ENCODE measurements around the gene APOA5. TPM values are rescaled to one million over a fixed set of nuclear protein-coding genes. Genes with fewer than 3 reads are reported as not detected.

The APOA5 gene
- total RNA-seq, 3 donors from 2014 or later, result not detected

DNA sequence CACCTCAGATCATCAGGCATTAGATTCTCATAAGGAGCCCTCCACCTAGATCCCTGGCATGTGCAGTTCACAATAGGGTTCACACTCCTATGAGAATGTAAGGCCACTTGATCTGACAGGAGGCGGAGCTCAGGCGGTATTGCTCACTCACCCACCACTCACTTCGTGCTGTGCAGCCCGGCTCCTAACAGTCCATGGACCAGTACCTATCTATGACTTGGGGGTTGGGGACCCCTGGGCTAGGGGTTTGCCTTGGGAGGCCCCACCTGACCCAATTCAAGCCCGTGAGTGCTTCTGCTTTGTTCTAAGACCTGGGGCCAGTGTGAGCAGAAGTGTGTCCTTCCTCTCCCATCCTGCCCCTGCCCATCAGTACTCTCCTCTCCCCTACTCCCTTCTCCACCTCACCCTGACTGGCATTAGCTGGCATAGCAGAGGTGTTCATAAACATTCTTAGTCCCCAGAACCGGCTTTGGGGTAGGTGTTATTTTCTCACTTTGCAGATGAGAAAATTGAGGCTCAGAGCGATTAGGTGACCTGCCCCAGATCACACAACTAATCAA lies 40.2 kb upstream of the APOA5 start:
- H3K4me1 Mint-ChIP-seq (ENCODE audit: low read depth), result peaks cover 8% of the 10 kb centered on the region
- H3K36me3 Mint-ChIP-seq (ENCODE audit: insufficient read depth), result no peaks in the 10 kb centered on the region
- no peak for ATAC-seq
- H3K27me3 Mint-ChIP-seq (ENCODE audit: low read depth), result no peaks in the 10 kb centered on the region
- no peak for DNase-seq
- H3K9me3 Mint-ChIP-seq, result no peaks in the 10 kb centered on the region
- no peak overlapping the region for H3K4me3 Mint-ChIP-seq

DNA sequence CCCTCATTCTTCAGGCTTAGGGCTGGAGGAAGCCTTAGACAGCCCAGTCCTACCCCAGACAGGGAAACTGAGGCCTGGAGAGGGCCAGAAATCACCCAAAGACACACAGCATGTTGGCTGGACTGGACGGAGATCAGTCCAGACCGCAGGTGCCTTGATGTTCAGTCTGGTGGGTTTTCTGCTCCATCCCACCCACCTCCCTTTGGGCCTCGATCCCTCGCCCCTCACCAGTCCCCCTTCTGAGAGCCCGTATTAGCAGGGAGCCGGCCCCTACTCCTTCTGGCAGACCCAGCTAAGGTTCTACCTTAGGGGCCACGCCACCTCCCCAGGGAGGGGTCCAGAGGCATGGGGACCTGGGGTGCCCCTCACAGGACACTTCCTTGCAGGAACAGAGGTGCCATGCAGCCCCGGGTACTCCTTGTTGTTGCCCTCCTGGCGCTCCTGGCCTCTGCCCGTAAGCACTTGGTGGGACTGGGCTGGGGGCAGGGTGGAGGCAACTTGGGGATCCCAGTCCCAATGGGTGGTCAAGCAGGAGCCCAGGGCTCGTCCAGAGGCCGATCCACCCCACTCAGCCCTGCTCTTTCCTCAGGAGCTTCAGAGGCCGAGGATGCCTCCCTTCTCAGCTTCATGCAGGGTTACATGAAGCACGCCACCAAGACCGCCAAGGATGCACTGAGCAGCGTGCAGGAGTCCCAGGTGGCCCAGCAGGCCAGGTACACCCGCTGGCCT lies 38.7 kb upstream of the APOA5 start:
- H3K36me3 Mint-ChIP-seq (ENCODE audit: insufficient read depth), result no peaks in the 10 kb centered on the region
- H3K9me3 Mint-ChIP-seq, result no peaks in the 10 kb centered on the region
- H3K4me3 Mint-ChIP-seq, result no peak overlapping the region
- no peaks in the 10 kb centered on the region for H3K27me3 Mint-ChIP-seq (ENCODE audit: low read depth)
- H3K4me1 Mint-ChIP-seq (ENCODE audit: low read depth), result peaks cover 6% of the 10 kb centered on the region
- ATAC-seq (no peak), DNase-seq (no peak)

DNA sequence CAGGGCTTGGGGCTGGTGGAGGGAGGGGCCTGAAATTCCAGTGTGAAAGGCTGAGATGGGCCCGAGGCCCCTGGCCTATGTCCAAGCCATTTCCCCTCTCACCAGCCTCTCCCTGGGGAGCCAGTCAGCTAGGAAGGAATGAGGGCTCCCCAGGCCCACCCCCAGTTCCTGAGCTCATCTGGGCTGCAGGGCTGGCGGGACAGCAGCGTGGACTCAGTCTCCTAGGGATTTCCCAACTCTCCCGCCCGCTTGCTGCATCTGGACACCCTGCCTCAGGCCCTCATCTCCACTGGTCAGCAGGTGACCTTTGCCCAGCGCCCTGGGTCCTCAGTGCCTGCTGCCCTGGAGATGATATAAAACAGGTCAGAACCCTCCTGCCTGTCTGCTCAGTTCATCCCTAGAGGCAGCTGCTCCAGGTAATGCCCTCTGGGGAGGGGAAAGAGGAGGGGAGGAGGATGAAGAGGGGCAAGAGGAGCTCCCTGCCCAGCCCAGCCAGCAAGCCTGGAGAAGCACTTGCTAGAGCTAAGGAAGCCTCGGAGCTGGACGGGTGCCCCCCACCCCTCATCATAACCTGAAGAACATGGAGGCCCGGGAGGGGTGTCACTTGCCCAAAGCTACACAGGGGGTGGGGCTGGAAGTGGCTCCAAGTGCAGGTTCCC lies 38.0 kb upstream of the APOA5 start, which contains the start of gene APOC3:
Gene APOC3, plus strand, starts transcription at position 383 of the 659 bp plus-strand sequence. CDS start 676 bp downstream, outside the sequence.
- Mint-ChIP-seq H3K27me3 (ENCODE audit: low read depth) (no peaks in the 10 kb centered on the region), H3K9me3 (no peaks in the 10 kb centered on the region), H3K4me1 (ENCODE audit: low read depth) (peaks cover under 1% of the 10 kb centered on the region), H3K4me3 (no peak within 1 kb of the TSS), H3K36me3 (ENCODE audit: insufficient read depth) (no peaks in the 10 kb centered on the region)
- DNase-seq, result no peak
- ATAC-seq, result no peak

DNA sequence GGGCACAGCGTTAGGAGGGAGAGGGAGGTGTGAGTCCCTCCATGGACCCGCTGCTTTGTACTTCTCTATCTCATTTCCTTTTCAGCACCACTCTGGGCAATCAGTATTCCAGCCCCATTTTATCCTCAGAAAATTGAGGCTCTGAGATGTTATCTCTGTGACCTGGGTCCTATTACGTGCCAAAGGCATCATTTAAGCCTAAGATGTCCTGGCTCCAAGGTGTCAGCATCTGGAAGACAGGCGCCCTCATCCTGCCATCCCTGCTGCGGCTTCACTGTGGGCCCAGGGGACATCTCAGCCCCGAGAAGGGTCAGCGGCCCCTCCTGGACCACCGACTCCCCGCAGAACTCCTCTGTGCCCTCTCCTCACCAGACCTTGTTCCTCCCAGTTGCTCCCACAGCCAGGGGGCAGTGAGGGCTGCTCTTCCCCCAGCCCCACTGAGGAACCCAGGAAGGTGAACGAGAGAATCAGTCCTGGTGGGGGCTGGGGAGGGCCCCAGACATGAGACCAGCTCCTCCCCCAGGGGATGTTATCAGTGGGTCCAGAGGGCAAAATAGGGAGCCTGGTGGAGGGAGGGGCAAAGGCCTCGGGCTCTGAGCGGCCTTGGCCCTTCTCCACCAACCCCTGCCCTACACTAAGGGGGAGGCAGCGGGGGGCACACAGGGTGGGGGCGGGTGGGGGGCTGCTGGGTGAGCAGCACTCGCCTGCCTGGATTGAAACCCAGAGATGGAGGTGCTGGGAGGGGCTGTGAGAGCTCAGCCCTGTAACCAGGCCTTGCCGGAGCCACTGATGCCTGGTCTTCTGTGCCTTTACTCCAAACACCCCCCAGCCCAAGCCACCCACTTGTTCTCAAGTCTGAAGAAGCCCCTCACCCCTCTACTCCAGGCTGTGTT lies 37.2 kb upstream of the APOA5 start:
- DNase-seq, result no peak
- Mint-ChIP-seq H3K27me3 (ENCODE audit: low read depth) (no peaks in the 10 kb centered on the region), H3K9me3 (no peaks in the 10 kb centered on the region), H3K4me3 (no peak overlapping the region), H3K36me3 (ENCODE audit: insufficient read depth) (no peaks in the 10 kb centered on the region), H3K4me1 (ENCODE audit: low read depth) (no peaks in the 10 kb centered on the region)
- no peak for ATAC-seq

DNA sequence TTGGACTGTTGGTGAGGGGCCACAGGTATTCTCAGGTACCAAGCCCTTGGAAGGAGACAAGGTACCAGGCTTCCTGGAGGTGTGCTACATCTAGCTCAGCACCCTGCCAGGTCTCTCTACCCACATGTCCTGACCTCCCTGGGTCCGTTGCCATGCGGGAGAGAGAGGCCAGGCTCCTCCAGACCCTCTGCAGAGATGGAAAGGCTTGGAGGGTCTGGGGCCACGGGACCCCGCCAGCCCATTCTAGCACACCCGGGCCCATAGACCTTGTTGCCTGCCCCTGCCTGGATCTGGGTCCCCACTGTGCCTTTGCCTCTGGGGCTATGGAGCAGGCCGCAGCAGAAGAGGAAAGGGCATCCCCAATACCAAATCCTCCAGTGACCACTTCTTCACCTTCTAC lies 35.8 kb upstream of the APOA5 start:
- no peak overlapping the region for H3K4me3 Mint-ChIP-seq

DNA sequence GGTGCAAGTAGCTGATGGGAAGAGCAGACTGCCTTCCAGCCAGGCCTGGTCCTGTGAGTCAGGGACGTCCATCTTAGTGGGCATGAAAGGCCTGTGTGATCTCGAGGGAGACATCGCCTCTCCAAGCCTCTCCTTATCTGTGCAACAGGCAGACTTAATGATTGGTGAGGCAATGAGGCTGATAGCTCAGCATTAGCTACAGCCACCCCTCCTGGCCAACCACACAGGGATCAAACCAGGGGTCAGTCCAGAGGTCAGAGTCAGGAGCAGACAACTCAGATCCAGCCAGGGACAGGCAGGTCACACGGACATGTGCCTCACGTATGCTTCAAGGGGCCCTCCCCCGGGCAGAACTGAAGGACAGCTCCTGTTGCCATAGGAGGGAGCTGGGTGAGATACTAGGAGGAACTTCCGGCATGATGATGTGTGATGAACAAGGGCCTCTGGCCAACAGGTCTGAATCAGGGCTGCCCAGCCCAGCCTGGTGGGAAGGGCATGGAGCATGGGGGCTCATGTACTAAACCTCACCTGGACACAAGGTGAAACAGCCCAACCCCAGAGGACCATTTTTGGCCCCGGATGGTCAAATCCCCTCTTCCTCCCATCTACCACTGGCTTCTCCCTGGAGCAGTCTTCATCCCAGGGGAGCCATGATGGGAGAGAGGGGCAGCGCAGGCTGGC lies 35.2 kb upstream of the APOA5 start:
- Mint-ChIP-seq H3K4me1 (ENCODE audit: low read depth) (no peaks in the 10 kb centered on the region), H3K27me3 (ENCODE audit: low read depth) (no peaks in the 10 kb centered on the region), H3K9me3 (no peaks in the 10 kb centered on the region), H3K4me3 (no peak overlapping the region), H3K36me3 (ENCODE audit: insufficient read depth) (no peaks in the 10 kb centered on the region)
- ATAC-seq (no peak), DNase-seq (no peak)

More for the DNA sequence above, 35.8 kb upstream of the APOA5 start:
- DNase-seq (no peak), ATAC-seq (no peak)
- Mint-ChIP-seq H3K9me3 (no peaks in the 10 kb centered on the region), H3K36me3 (ENCODE audit: insufficient read depth) (no peaks in the 10 kb centered on the region), H3K27me3 (ENCODE audit: low read depth) (no peaks in the 10 kb centered on the region), H3K4me1 (ENCODE audit: low read depth) (no peaks in the 10 kb centered on the region)

DNA sequence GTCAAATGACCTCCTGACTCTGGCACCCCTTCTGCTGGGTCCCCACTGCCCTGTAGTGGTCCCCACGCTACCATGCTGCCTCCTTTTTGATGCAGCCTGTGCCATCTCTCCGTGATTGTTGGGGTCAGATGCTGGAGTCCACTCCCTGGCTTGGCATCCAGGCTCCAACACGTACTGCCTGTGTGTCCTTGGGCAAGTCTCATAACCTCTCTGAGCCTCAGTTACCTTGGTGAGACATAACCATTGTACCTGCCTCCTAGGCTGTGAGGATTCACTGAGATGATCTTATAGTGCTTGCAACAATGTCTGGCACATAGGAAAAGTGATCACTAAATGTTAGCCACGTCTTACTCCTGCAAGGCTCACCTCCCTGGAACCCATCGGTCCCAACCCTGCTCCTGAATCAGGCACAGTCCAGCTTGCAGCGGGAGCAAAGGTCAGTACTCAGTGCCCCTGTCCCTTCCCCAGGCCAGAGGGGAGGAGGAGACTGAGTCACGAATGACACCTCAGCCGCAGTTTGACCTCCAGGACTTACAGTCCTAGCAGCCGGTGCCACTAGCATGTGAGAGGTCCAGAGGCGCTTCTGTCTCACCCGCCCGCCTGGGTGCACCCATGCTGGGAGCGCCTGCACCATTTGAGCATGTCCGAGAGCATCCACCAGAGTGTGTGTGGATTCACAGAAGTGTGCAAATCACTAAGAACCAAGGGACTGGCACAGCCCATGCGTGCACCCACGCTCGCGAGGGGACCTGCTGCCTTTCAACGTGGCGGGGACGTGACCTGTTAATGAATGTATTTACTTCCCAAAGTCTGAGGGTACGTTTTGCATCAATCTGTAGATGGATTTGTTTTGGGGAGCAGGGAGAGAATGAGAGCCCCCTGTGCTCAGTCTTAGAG lies 34.4 kb upstream of the APOA5 start:
- no peak for ATAC-seq
- Mint-ChIP-seq H3K9me3 (no peaks in the 10 kb centered on the region), H3K36me3 (ENCODE audit: insufficient read depth) (no peaks in the 10 kb centered on the region), H3K27me3 (ENCODE audit: low read depth) (no peaks in the 10 kb centered on the region), H3K4me3 (no peak overlapping the region), H3K4me1 (ENCODE audit: low read depth) (no peaks in the 10 kb centered on the region)
- no peak for DNase-seq

DNA sequence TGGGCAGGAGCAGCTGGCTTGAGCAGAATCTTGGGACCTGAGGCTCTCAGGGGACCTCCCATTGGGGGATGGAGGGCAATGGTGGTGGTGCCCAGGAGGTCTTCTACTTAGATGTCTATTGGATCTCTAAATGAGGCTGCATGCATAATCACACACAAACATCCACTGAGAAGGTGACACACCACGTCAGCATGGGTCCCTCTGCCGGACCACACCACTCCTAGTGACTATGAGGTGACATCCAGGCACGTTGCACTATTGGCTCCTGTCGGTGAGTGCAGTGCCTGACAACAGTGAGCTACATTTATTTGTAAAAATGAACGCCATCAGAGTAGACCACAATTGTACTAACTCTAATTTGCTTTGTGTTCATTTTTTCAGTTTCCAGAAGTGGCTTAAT lies 33.8 kb upstream of the APOA5 start:
- H3K4me1 Mint-ChIP-seq (ENCODE audit: low read depth), result no peaks in the 10 kb centered on the region
- H3K36me3 Mint-ChIP-seq (ENCODE audit: insufficient read depth), result no peaks in the 10 kb centered on the region

DNA sequence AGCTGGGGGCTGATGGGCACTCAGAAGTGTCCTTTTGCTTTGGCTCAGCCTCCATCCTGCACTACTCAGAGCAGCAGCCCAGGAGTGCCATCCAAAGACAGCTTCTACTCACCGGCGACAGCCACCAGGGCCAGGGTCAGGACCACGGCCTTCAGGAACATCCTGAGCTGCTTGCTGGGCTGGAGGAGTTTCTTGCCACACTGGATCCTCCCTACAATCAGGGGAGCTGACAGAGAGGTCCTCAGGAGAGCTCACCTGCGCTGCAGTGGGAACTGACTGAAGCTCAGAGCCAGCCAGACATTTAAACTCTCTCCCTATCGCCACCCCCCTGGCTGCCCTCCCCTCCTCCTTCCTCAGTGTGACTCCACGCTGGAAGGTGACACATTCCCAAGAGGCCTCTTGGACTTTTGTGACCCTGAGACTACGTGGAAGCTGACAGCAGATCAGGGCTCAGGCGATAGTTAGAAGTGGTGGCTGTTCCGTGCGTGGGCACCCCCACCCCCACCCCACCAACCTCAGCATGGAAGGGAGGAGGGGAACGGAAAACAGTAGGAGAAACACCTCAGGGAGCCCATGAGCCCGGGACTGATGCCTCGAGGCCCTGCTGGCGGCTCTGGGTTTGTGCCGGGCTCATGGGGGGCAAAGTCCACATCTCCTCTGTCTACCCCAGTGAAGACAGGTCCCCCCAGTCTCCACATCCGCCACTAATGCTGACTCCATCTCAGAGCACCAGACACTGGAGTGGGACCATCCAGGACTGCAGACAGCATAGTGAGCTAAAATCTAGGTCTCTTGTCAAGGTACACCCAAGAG lies 31.6 kb upstream of the APOA5 start, which contains the start of gene APOA4:
Gene APOA4, minus strand, starts transcription at position 274 of the 813 bp plus-strand sequence. Its CDS starts 113 bp downstream, at position 161.
- Mint-ChIP-seq H3K27me3 (ENCODE audit: low read depth) (no peaks in the 10 kb centered on the region), H3K9me3 (no peaks in the 10 kb centered on the region), H3K36me3 (ENCODE audit: insufficient read depth) (no peaks in the 10 kb centered on the region), H3K4me1 (ENCODE audit: low read depth) (no peaks in the 10 kb centered on the region), H3K4me3 (no peak within 1 kb of the TSS)
- DNase-seq (no peak), ATAC-seq (no peak)

More for the DNA sequence above, 33.8 kb upstream of the APOA5 start:
- DNase-seq (no peak), ATAC-seq (no peak)
- H3K27me3 Mint-ChIP-seq (ENCODE audit: low read depth), result no peaks in the 10 kb centered on the region
- no peaks in the 10 kb centered on the region for H3K9me3 Mint-ChIP-seq
- H3K4me3 Mint-ChIP-seq, result no peak overlapping the region

DNA sequence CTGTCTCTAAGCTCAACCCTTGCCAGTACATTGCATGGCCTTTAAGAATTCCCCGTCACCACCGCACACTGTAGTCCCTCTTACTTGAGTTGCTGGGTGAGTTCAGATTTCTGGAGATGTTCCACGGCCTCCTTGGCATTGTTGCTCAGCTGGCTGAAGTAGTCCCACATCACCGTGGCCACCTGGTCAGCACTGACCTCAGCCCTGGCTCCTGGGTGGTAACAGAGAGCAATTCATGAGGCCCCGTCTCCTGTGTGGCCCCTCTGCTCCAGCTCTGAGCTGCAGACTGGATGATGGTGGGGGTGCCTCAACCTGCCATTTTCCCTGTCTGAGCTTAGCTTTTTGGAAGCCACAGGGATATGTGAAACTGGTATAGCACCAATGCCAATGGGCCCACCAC lies 30.9 kb upstream of the APOA5 start:
- DNase-seq (no peak), ATAC-seq (no peak)
- H3K27me3 Mint-ChIP-seq (ENCODE audit: low read depth), result no peaks in the 10 kb centered on the region
- no peaks in the 10 kb centered on the region for H3K4me1 Mint-ChIP-seq (ENCODE audit: low read depth)
- no peaks in the 10 kb centered on the region for H3K9me3 Mint-ChIP-seq
- no peaks in the 10 kb centered on the region for H3K36me3 Mint-ChIP-seq (ENCODE audit: insufficient read depth)
- no peak overlapping the region for H3K4me3 Mint-ChIP-seq

DNA sequence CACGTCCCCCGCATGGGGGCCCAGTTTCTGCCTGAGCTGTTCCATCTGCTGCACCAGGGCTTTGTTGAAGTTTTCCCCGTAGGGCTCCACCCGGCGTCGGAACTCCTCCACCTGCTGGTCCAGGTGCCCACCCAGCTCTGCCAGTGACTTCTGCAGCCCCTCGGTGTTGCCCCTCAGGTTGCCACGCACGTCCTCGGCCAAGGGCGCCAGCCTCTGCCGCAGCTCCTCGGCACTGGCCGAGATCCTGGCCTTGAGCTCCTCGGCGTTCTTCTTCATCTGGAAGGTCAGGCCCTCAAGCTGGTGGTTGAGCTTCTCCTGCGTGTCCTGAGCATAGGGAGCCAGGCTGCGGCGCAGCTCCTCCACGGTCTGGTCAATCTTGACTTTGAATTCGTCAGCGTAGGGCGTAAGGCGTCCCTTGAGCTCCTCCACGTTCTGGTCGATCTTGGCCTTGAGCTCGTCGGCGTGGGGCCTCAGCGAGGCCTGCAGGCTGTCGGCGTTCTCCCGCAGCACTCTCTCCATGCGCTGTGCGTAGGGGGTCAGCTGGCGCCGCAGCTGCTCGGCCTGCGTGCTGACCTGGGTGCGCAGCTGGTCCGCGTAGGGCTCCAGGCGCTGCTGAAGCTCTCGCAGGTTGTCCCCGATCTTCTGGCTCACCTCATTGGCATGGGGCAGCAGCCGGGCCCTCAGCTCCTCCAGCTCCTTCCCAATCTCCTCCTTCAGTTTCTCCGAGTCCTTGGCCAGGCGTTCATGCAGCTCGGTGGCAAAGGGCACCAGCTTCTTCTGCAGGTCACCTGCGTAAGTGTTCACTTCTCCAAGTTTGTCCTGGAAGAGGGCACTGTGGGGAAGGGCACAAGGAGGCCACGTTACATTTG lies 29.6 kb upstream of the APOA5 start:
- no peaks in the 10 kb centered on the region for H3K4me1 Mint-ChIP-seq (ENCODE audit: low read depth)
- DNase-seq (no peak), ATAC-seq (no peak)
- no peak overlapping the region for H3K4me3 Mint-ChIP-seq
- no peaks in the 10 kb centered on the region for H3K27me3 Mint-ChIP-seq (ENCODE audit: low read depth)
- H3K36me3 Mint-ChIP-seq (ENCODE audit: insufficient read depth), result no peaks in the 10 kb centered on the region
- no peaks in the 10 kb centered on the region for H3K9me3 Mint-ChIP-seq

DNA sequence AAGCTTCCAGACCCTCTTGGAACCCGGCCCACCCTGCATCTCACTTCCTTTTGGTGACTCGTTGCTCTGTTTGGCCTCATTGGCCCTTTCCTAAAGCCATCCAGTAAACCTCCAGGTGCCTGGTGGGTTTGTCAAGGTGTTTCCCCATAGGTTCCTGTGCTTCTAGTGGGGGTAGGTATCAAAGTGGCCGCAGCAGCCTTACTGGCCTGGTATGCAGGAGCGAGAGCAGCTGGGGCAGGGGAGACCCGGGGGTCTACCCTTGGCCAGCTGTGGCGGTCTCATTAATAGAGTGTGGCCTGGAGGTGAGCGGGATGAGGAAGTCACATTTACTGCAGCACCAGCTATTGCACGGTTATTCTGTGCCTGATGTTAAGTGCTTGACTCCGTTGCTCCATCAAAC lies 27.4 kb upstream of the APOA5 start:
- Mint-ChIP-seq H3K36me3 (ENCODE audit: insufficient read depth) (no peaks in the 10 kb centered on the region), H3K9me3 (no peaks in the 10 kb centered on the region), H3K4me3 (no peak overlapping the region), H3K4me1 (ENCODE audit: low read depth) (no peaks in the 10 kb centered on the region), H3K27me3 (ENCODE audit: low read depth) (no peaks in the 10 kb centered on the region)
- no peak for DNase-seq
- ATAC-seq, result no peak

Data from activated T-cell treated with anti-CD3 and anti-CD28 coated beads, Interleukin-2, amount 50 U/mL, for 4 hours (primary cell).